HCT116 (cell line): ENCODE measurements around the gene C3orf22. TPM values are rescaled to one million over a fixed set of nuclear protein-coding genes. Genes with fewer than 3 reads are reported as not detected.

Experiments
- CTCF ChIP-seq, 3 experiments: fragments of 200-600 bp in 1 of 3; sonication (generic) in 1 of 3; IDR thresholded peaks in 2 of 3; conservative IDR thresholded peaks in 1 of 3; 2 replicates each; pipeline ENCODE4 v1.5.1; 2012 to 2017; ENCODE audit warnings: low read depth in 2 of 3, low read length in 2 of 3, antibody characterized with exemption in 1 of 3, borderline replicate concordance in 1 of 3, control low read depth in 1 of 3, mild to moderate bottlenecking in 1 of 3, mixed read lengths in 1 of 3, mixed run types in 1 of 3, moderate library complexity in 1 of 3; ENCODE audit not compliant: insufficient read depth in 1 of 3
- ELF1 ChIP-seq: IDR thresholded peaks from 2 replicates; pipeline ENCODE4 v1.6.1; 2012; ENCODE audit warnings: low read depth, borderline replicate concordance
- EZH2 ChIP-seq: fragments of 200-600 bp; sonication (generic); IDR thresholded peaks from 2 replicates; pipeline ENCODE4 v1.6.1; 2017; ENCODE audit warnings: antibody characterized with exemption, mixed run types
- MAX ChIP-seq: IDR thresholded peaks from 2 replicates; pipeline ENCODE4 v1.6.1; 2012
- POLR2A ChIP-seq: IDR thresholded peaks from 2 replicates; pipeline ENCODE4 v1.7.0; 2011; ENCODE audit warnings: borderline replicate concordance; ENCODE audit not compliant: insufficient read depth, insufficient read length; ENCODE audit errors: extremely low read depth
- REST ChIP-seq: IDR thresholded peaks from 2 replicates; pipeline ENCODE4 v1.6.1; 2012; ENCODE audit warnings: low read depth
- total RNA-seq: library from RNA; stranded (reverse); gene quantifications from one replicate; pipeline ENCODE4 v1.2.1, GENCODE V29; 2021; ENCODE audit not compliant: unreplicated experiment

C3orf22 gene
- total RNA-seq, 1 experiment from 2014 or later: not detected

GRCh38 chr3:126556637-126557414, 1.9 kb downstream of the C3orf22 start (continued):
- TF ChIP-seq CTCF (IDR thresholded peaks at IDR 0.05 in 2 of 3, conservative IDR thresholded peaks at IDR 0.05 in 1 of 3; ENCODE audit: borderline replicate concordance in 1 of 3, insufficient read depth in 1 of 3, low read depth in 2 of 3, low read length in 2 of 3) (no peak), MAX (no peak), ELF1 (no peak), EZH2 (no peak), POLR2A (no peak), REST (no peak)
